ENCODE measurements around the gene HTR1E.
"Not testable (repeated sequence)": the region's sequence is repeated elsewhere in the genome, so short reads cannot be mapped to it uniquely, and the experiment has no call there.

- TF ChIP-seq EP300 (IDR thresholded peaks at IDR 0.05; ENCODE audit: borderline replicate concordance in 1 of 2, low read depth in 2 of 2, low read length in 2 of 2); CTCF (IDR thresholded peaks at IDR 0.05; ENCODE audit: control extremely low read depth in 1 of 3, insufficient read depth in 1 of 3, low read depth in 1 of 3, low read length in 3 of 3); KDM1A (IDR thresholded peaks at IDR 0.05; ENCODE audit: borderline replicate concordance, low read length); POLR2A (IDR thresholded peaks at IDR 0.05; ENCODE audit: control extremely low read depth in 1 of 2, low read depth in 2 of 2, low read length in 2 of 2); SIN3A (conservative IDR thresholded peaks at IDR 0.05 in 1 of 2, IDR thresholded peaks at IDR 0.05 in 1 of 2; ENCODE audit: low read depth in 1 of 2, low read length in 2 of 2); CBX5 (IDR thresholded peaks at IDR 0.05; ENCODE audit: low read depth, low read length); SP1 (IDR thresholded peaks at IDR 0.05; ENCODE audit: low read depth, low read length); JUND (IDR thresholded peaks at IDR 0.05; ENCODE audit: low read length); RAD21 (IDR thresholded peaks at IDR 0.05 in 1 of 2, conservative IDR thresholded peaks at IDR 0.05 in 1 of 2; ENCODE audit: low read depth in 2 of 2, low read length in 2 of 2); USF2 (IDR thresholded peaks at IDR 0.05; ENCODE audit: low read length); CHD1 (IDR thresholded peaks at IDR 0.05; ENCODE audit: low read depth, low read length); KDM5A (IDR thresholded peaks at IDR 0.05; ENCODE audit: low read length): not testable (repeated sequence)
Observed at GRCh38 chr6:86897265-86897664, 40.1 kb upstream of the HTR1E start.
